Adrenal gland (tissue), 5 donors: ENCODE results near the gene CKAP4.

Source experiments
- POLR2A ChIP-seq, 2 donors: fragments of 450-650 bp; IDR thresholded peaks; one replicate each; pipeline ENCODE4 v1.6.1; 2017; ENCODE audit warnings: antibody characterized with exemption in 2 of 2, mild to moderate bottlenecking in 2 of 2, moderate library complexity in 1 of 2
- TF ChIP-seq, protein P1 (sequence below), 6 experiments: fragments of 450-650 bp in 4 of 6; fragments of 200-600 bp in 2 of 6; sonication (generic) in 1 of 6; IDR thresholded peaks; 1 replicate in 5 of 6; 2 replicates in 1 of 6; pipeline versions ENCODE4 v1.5.1 to v1.8.0; 2016 to 2021; ENCODE audit warnings: antibody characterized with exemption in 6 of 6, mild to moderate bottlenecking in 2 of 6, moderate library complexity in 1 of 6
- donor health status: DM: no; HTN: no; CAD: no.

DNA sequence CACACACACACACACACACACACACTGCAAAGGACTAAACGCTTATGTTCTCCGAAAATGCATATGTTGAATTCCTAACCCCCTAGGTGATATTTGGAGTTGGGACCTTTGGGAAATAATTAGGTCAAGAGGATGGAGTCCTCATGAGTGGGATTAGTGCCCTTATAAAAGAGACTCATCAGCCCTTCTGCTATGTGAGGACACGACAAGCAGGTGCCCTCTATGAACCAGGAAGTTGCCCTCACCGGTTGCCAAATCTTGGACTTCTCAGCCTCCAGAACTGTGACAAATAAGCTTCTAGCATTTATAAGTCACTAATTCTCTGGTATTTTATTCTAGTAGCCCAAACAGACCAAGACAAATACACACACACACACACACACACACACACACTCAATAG, 34.0 kb upstream of the CKAP4 start:
- TF ChIP-seq POLR2A (IDR thresholded peaks at IDR 0.05), result no peak
- TF ChIP-seq, protein P1, sequence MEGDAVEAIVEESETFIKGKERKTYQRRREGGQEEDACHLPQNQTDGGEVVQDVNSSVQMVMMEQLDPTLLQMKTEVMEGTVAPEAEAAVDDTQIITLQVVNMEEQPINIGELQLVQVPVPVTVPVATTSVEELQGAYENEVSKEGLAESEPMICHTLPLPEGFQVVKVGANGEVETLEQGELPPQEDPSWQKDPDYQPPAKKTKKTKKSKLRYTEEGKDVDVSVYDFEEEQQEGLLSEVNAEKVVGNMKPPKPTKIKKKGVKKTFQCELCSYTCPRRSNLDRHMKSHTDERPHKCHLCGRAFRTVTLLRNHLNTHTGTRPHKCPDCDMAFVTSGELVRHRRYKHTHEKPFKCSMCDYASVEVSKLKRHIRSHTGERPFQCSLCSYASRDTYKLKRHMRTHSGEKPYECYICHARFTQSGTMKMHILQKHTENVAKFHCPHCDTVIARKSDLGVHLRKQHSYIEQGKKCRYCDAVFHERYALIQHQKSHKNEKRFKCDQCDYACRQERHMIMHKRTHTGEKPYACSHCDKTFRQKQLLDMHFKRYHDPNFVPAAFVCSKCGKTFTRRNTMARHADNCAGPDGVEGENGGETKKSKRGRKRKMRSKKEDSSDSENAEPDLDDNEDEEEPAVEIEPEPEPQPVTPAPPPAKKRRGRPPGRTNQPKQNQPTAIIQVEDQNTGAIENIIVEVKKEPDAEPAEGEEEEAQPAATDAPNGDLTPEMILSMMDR (IDR thresholded peaks at IDR 0.05), result no peak
